SIG-M5 treated with dmso at 0.1 percent for 504 hours (cell line): ENCODE results near the gene AQP12A.
"Not testable (repeated sequence)": the region's sequence is repeated elsewhere in the genome, so short reads cannot be mapped to it uniquely, and the experiment has no call there.

Source experiments
- DNase-seq: peaks from one replicate; lab custom pipeline; 2025; ENCODE audit not compliant: unreplicated experiment; lab: John Stamatoyannopoulos, UW

The AQP12A gene

DNA sequence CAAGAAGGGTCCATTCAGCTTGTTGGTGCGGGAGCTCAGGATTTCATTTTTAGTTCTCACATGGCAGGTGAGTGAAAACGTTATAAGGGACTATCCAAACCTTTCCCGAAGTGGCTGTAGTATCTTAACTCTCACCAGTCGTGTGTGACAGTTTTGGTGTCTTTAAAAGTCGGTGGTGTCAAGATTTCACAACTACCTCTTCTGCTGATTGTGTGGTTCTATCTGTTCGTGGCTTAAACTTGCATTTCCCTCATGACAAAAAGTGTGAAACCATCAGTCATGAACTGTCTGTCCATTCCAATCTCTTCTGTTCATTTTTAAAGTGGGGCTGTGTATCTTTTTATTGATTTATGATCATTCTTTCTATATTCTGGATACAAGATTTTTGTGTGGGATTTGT is 5.2 kb upstream of the AQP12A start:
- DNase-seq: no peak

DNA sequence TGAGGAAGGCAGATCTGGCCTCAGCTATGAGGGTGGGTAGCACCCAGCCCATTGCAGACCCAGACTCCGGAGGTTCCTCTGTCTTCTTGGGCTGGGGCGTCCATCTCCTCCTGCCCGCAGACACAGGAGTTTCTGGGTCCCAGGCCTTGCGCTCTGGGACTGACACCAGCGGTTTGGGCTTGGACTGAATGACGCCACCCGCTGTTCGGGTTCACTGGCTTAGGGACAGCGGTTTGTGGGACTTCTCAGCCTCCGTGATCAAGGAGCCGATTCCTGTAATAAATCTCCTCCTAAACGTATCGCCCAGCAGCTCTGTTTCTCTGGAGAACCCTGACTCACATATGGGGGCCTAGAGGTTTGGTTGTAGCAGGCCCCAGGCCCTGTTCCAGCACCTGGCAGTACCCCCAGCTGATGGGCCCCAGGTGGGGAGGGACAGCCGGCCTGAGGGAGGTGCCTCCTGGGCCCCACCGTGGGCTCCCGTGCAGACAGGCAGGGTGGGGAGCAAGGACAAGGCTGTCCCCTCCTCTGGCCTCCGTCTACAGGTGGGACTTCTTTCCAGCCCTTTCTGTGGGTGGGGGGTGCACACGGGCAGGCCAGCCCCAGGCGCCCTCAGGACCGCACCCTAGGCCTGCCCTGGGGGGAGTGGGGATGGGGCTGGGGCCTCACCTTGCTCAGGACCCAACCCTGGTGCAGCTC is 4.5 kb upstream of the AQP12A start:
- DNase-seq: no peak

DNA sequence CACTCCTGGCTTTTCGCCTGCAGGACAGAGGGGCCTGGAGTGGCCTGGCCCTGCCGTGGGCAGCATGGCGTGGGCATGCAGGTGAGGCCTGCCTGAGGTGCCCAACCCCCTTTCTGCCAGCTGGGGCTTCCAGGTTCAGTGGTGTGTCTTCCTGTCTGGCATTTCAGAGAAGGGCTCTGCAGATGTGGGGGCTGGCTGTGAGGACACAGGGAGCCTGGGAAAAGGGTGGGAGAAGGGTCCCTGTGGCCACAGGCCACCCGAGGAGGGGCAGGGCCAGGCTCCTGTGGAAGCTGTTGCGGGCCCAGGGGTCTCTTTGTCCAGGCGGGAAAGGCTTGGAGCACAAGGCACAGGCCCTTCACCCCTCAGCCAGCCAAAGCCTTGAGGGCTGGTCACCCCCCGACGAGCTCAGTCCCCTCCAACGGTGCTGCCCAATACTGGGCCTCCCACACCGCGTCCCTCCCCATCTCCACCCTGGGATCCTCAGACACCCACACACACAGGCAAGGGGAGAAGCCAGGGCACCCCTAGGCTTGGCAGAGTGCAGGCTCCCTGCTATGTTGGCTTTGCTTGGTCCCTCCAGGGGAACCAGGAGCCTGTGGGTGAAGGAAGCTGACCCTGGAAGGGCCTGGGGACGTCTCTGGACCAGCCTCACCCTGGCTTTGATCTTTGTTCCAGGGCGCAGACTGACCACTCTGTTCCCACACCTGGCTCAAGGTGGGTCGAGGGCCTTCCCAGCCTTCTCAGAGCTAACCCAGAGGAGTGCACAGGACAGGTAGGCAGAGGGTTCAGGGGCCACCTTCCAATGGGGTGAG is 3.7 kb upstream of the AQP12A start:
- DNase-seq: no peak

DNA sequence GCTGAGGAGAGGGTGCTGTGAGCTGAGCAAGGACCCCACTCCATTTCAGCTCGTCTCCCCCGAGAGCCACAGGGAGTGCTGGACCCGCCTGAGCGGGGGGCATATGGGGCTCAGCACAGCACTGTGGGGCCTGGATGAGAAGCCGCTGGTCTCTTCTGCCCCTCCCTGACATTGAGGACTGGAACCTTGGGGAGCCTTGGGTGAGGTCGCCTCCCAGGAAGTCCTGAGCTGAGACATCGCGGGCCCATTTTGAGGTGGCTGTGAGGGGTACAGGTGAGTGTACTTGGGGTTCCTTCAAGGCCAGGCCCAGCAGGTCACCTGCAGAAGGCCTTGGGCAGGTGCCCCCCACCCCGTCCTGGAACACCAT is 3.1 kb upstream of the AQP12A start:
- no peak for DNase-seq

DNA sequence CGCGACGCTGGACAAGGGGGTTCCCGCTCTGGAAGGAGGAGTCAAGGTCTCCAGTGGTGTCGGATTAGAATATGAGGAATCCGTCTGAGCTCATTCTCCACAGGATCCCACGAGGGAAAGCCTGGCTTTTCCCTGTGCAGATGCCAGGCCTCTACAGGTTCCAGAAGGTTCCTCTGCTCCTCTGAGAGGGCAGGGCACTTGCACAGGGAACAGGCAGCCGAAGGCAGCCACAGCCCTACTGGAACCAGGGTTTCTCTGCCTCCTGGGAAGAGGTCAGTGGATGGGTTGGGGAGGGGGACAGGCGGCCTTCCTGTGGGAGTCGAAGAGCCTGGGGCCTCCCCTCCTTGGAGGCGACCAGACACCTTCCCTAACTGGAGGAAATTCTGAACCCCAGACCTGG is 1.7 kb upstream of the AQP12A start:
- DNase-seq: no peak

DNA sequence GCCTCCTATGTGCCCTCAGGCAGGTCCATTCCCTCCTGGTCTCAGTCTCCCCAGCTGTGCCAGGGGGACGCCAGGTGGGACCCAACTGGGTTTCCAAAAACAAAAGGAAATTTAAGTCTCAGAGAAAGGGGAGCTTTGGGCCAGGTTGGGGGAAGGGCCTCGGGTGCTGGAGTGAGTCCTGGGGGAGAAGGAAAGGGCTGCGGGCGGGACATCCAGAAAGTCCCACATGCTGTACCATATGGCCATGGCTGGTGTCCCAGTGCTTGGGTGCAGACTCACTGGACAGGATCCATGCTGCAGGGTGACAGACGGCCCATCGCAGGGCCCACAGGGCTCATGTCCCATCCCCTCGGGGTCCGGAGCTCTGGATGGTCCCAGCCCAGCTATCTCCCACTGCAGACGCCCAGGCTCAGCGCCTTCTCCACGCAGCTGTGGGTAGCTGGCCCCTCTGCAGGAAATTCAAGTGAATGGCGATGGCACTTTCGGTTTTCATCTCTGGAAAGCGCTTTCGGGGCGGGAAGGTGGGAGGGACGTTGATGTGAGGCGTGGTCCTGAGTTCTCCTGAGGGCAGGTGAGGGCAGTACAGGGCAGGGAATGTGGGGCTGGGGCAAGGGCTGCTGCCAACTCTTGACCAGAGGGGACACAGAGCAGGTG is 1.1 kb upstream of the AQP12A start:
- DNase-seq: not testable (repeated sequence)

DNA sequence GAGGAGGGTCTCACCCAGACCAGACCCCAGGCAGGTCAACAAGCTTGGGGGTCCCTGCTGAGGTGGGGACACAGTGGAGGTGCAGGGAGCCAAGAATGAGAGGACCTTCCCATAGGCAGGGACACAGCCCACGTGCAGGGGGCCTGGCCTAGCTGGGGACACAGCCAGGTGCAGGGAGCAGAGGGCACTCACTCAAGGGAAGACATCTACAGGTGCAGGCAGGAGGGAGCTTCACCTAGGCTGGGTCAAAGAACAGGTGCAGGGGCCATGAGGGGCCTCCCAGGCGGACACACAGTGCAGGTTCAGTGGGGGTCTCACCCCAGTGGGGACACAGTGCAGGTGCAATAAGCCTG is 615 bp upstream of the AQP12A start:
- not testable (repeated sequence) for DNase-seq

DNA sequence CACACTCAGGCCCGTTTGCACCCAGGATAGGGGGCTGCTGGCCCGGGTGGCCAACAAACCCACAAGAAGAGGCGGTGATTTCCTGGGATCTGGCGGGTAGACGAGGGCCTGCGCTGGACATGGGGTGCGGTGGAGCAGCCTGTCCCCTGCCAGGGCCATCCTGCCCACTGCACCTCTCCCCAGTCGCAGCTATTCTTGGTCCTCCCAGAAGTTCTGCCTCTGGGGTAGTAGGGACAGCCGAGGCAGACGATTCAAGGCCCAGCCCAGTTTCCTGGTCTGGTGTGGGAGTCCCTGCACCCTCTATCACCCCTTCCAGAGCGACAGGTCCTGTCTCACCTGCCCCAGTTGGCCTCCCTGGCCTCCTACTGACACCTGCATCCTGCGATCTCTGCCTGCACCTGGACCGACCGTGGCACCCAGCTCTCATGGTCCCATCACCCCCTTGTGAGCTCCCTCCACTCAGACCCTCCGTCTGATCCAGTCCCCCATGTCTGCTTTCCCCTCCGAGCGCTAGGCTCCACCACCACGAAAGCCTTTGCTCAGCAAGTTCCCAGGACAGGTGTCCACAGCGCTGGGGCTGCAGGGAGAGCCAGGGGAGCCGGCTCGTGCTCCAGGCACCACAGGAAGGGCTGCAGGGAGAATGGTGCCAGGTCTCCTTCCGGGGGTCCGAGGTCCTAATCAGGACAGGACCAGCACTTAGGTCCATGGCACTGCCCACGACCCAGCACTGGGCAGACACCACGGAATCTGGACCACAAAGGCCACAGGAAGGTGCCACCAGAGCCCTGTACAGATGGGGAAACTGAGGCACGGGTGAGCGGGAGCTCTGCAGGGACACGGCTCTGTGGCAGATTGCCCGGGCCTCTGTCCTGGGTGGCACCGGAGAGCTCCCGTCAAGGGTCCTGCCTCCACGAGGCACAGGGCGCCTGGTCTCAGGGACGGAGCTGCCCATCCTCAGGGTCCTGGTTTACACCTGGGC is 1.2 kb downstream of the AQP12A start:
- not testable (repeated sequence) for DNase-seq

DNA sequence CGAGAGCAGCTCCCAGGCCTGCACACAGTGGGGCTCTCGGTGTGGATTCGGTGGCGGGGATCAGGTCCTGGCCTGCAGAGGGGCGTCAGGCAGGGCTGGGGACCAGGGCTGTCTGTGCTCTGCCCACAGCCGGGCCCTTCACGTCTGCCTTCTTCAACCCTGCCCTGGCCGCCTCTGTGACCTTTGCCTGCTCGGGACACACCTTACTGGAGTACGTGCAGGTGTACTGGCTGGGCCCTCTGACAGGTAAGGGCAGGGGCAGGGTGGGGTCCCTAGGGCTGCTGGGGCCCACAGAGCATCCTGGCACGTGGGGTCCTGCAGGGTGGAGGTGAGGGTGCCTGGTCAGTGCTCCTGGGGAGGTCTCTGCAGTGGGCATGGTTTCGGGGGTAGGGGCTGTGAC is 2.6 kb downstream of the AQP12A start:
- DNase-seq: not testable (repeated sequence)

DNA sequence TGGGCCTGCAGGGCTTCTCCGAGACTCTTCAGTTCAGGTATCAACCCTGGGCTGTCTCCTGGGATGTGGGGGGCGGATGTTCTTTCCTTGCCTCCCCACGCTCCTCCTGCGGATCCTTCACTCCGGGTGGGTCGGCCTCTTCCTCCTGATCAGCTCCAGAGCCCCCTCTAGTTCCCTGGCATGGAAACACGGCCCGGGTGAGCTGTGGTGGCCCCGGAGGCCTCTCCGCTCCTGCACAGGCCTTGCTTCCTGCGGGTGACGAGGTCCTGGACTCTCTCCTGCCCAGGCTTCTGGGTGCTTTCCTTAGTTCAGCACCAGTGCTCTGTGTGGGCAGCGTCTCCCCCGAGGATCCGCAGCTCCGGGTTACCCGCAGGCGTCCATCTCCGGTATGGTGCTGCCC is 3.9 kb downstream of the AQP12A start:
- not testable (repeated sequence) for DNase-seq

DNA sequence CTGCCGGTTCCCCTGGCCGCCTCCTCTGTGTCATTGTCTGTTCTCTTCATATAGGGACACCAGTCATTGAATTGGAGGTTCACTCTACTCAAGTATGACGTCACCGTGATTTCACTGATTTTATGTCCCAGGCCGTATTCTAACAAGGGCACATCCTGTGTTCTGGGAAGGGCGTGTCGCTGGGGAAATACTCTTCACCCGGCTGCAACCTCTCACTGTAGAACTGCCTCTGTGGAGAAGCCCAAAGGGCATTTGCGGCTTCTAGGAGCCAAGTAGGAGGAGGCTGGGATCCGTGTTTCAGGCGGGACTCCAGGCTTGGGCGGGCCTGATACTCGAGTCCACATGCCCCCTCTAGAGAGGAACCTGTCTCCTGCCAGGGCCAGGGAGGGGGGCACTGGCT is 4.8 kb downstream of the AQP12A start:
- not testable (repeated sequence) for DNase-seq

DNA sequence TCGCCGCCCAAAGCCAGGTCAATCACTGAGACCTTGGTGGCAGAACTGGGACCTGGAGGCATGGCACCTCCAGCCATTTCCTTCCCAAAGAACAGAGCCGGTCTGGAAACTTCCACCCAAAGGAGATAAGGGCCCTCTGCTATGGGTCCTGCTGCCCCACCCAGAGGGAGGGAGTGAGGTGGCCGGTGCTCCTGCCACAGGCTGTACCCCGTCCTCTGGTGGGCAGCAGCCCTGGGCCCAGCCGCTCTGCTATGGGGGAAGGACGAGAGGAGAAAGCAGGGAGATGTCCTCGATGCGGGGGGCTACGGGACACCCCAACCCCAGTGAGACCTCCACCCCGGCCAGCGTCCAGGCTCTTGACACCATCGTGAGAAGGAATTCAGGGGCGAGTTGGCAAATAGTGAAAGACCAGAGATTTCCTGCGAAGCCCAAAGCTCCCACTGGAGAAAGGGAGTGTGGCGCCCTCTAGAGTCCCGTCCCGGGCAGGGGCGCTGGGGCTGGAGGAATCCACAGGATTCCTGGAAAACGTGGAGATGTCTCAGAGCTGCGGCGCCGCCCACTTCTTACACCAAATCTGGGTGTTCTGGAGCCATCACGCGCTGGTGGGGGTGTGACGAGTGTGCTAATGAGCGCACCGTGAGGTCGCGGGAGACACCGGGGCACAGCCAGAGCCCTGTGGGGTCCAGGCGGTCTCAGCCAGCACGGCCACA is 7.3 kb downstream of the AQP12A start:
- DNase-seq: not testable (repeated sequence)

DNA sequence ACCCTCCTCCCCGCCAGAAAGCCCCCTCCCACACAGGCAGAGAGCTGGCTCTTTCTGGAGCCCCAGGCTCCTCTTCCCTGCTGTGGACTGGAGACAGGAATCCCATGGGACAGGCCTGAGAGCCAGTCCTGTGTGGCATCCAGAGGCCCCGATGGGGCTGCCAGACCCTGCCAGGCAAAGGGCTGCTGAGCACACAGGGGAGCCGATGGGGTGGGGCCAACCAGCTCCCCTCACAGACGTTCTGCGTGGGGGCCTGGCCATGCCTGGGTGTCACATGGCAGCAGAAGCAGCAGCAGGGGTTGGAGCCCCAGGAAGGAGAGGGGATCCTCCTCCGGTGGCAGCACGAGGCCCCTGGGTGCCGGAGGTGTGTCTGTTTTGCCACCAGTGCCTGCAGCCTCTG is 8.2 kb downstream of the AQP12A start:
- not testable (repeated sequence) for DNase-seq

DNA sequence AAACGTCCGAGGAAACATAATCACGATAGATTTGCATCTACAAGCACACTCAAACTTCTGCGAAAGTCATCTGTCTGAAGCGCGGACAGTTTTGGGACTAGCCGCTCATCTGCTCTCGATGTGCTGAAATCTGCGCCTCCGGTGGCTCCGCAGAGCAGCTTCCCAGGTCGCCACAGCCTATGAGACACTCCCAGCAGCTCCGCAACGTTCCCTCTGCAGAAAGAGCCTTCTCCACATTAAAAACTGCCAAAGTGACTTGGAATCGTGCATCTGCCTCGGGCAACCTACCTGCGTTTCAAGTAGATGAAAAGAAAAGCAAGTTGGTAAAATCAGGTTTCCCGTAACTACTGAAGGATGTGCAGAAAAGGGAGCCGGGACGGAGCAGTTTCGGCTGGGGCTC is 8.9 kb downstream of the AQP12A start:
- not testable (repeated sequence) for DNase-seq

DNA sequence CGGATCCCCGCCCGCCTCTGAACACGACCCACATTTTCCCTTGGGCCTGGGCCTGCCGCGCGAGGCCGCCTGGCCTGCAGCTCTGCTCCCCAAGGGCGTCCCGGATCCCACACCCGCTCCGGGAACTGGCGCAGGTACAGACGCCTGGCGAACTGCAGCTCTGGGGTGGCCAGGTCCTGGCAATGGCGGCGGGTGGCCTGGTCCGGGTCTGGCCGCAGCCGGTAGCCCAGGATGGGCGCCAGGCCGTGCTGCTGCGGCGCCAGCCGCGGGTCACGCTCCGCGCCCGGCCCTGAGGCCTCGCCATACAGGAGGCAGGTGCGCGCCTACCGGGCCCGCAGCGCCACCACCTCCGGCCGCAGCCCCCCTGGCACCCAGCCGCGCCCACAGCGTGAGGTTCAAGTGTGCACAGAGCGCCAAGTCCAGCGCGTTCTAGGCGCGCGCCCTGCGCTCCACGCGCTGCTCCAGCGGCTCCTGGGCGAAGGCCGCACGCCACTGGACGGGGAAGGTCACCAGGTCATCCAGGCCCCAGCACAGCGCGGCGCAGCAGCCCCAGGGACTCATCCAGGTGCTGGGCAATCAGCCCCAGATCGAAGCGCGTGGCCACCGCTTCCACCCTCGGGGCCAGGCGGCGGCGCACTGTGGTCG is 9.5 kb downstream of the AQP12A start:
- no peak for DNase-seq

DNA sequence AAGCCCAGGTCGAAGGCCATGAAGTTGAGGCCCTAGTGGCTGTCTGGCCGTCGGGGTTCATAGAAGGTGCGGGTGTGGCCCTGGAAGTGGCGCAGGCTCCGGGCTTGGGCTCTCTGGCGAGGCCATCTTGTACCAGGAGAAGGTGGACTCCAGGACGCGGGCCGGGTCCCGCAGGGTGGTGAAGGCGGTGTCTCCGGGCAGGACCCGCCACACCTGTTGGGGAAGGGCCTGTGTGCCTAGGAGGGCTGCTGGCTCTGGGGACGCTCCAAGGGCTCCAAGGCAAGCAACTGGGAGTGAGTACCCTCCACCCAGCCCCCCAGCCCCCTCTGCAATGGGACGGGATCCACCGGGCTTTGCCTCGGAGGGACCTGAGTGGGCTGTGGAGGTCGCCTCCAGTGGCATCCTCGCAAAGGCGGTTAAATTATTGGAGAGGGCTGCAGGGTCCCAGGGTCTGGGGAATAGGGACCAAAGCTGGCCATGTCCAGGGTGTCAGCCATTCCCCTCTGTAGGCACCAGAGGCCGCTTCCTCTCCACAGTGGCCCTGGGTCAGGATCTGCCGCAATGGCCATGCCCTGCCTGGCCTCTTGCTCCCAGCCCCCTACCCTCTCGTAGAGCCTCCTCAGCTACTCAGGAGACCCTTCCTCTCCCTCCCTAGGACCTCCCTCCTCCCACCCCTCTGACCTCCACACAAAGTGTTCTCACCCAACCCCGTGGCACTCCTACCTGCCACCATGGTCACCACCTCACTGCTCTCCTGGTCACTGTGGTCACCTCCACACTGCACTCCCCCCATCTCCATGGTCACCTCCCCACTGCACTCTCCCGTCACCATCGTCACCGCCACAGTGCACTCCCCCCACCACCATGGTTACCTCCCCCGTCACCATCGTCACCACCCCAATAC is 10.3 kb downstream of the AQP12A start:
- no peak for DNase-seq

DNA sequence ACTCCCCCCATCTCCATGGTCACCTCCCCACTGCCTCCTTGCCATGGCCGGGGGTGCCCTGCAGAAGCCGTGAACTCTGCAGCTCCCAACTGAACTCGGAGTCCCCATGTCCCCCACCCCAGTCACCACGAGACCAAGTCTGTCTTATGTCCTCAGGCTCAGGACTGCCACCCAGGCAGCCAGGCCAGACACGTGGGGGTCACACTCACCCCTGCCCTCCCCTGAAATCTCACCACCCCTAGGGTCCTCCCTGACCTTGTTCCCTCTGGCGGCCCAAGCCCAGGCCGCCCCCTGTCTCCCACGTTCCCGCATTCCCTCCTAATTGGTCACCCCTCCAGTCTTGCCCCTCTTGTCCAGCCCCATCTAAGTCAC is 11.0 kb downstream of the AQP12A start:
- no peak for DNase-seq

DNA sequence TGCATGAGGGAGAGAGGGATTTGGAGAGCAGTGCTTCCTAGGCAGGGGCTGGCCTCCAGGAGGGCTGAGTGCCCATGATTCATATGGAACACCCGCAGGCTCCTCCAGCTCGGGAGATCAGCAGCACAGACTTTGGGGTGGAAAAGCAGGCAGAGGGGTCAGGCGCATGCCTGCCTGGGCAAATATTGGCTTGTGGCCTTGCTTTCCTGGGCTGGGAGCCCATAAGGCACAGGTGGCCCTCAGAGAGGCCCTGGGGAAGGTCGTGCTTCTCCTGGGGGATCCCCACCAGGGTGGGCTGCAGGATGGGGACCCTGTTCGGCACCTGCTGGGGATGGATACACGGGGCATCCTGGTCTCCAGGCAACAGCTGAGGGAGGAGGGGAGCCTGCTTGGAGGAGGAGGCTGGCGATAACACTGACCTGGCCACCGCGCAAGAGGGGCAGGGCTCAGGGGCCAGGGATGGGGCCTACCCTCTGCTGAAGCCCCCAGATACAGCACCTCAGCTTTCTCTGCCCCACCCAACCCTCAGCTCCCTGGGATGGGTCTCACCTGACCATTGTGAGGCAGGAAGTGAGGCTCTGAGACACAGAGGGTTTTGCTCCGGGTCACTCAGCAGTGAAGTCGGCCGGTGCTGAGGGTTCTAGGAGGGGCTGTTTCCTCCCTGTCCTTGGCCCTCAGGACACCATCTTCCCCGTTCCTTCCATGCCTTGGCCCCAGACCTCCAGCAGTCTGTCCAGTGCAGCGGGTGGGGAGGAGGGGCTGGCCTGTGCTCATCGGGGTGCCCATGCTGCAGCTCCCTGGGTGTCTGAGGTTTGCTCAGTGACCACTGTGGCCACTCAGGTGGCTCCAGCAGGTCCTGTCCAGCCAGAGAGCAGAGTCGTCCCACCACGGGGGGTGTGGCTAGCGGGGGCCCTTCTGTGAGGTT is 12.0 kb downstream of the AQP12A start:
- no peak for DNase-seq
